K562 (cell line): Measurements from ENCODE around the gene RNF144A. TPM values are rescaled to one million over a fixed set of nuclear protein-coding genes. Genes with fewer than 3 reads are reported as not detected.
A peak's percentile ranks its signal among the peaks of the same experiment; 100 is the strongest.

ENCODE experiments used
- CBFA2T3 ChIP-seq: fragments of 450-650 bp; IDR thresholded peaks from 2 replicates; pipeline ENCODE4 v1.6.1; 2017
- CTBP1 ChIP-seq: fragments of 450-650 bp; IDR thresholded peaks from 2 replicates; pipeline ENCODE4 v1.6.1; 2016; ENCODE audit warnings: borderline replicate concordance
- E2F6 ChIP-seq, 2 experiments: IDR thresholded peaks; 2 replicates each; pipeline ENCODE4 v1.6.1; 2011; ENCODE audit warnings: borderline replicate concordance in 1 of 2, control low read depth in 1 of 2, low read depth in 1 of 2, low read length in 1 of 2, mild to moderate bottlenecking in 1 of 2, mixed read lengths in 1 of 2, moderate library complexity in 1 of 2; ENCODE audit not compliant: insufficient read depth in 1 of 2, insufficient read length in 1 of 2, poor library complexity in 1 of 2, severe bottlenecking in 1 of 2; ENCODE audit errors: extremely low read depth in 1 of 2
- FOXM1 ChIP-seq, 2 experiments: fragments of 450-650 bp in 1 of 2; sonication (generic) in 1 of 2; formaldehyde crosslinking in 1 of 2; IDR thresholded peaks; 2 replicates each; pipeline versions ENCODE4 v1.6.1 to v1.9.0; 2017 to 2022; ENCODE audit warnings: low read depth in 2 of 2, mild to moderate bottlenecking in 2 of 2, missing genetic modification reagents in 1 of 2, moderate library complexity in 1 of 2
- HMGXB4 ChIP-seq: sonication (generic); formaldehyde crosslinking; IDR thresholded peaks from 2 replicates; pipeline ENCODE4 v1.8.1; 2023; ENCODE audit warnings: mild to moderate bottlenecking, missing genetic modification reagents
- IRF9 ChIP-seq: fragments of 450-650 bp; IDR thresholded peaks from 2 replicates; pipeline ENCODE4 v1.6.1; 2016; ENCODE audit warnings: missing biosample characterization, missing genetic modification characterization
- KAT7 ChIP-seq: sonication (generic); formaldehyde crosslinking; IDR thresholded peaks from 2 replicates; pipeline ENCODE4 v1.8.0; 2022; ENCODE audit warnings: missing genetic modification reagents, mild to moderate bottlenecking, borderline replicate concordance
- KAT8 ChIP-seq: fragments of 450-650 bp; IDR thresholded peaks from 2 replicates; pipeline ENCODE4 v1.6.1; 2016; ENCODE audit warnings: low read depth, mild to moderate bottlenecking
- KLF13 ChIP-seq: fragments of 450-650 bp; IDR thresholded peaks from 2 replicates; pipeline ENCODE4 v1.6.1; 2016; ENCODE audit warnings: missing genetic modification characterization, low read depth, mild to moderate bottlenecking, missing compliant biosample characterization, moderate library complexity, borderline replicate concordance
- PTBP1 ChIP-seq: fragments of 200-400 bp; formaldehyde crosslinking; IDR thresholded peaks from 2 replicates; pipeline ENCODE4 v1.6.1; 2017; ENCODE audit warnings: low read depth, low read length
- RBM34 ChIP-seq: fragments of 200-400 bp; formaldehyde crosslinking; IDR thresholded peaks from 2 replicates; pipeline ENCODE4 v1.6.1; 2018; ENCODE audit warnings: low read length, borderline replicate concordance; ENCODE audit not compliant: insufficient read depth
- YBX1 ChIP-seq: fragments of 450-650 bp; IDR thresholded peaks from 2 replicates; pipeline ENCODE4 v1.7.1; 2016; ENCODE audit warnings: mild to moderate bottlenecking
- ZBTB12 ChIP-seq: fragments of 250-450 bp; sonication (Bioruptor Pico); IDR thresholded peaks from 2 replicates; pipeline ENCODE4 v1.4.0; 2020
- ZNF124 ChIP-seq: sonication (generic); formaldehyde crosslinking; IDR thresholded peaks from 2 replicates; pipeline ENCODE4 v1.8.1; 2022; ENCODE audit warnings: missing genetic modification reagents
- ZNF140 ChIP-seq: fragments of 250-450 bp; sonication (Bioruptor Pico); IDR thresholded peaks from 2 replicates; pipeline ENCODE4 v1.8.0; 2021; ENCODE audit warnings: moderate library complexity, mild to moderate bottlenecking, inconsistent platforms
- ZNF175 ChIP-seq: fragments of 200-800 bp; sonication (Bioruptor generic); IDR thresholded peaks from 2 replicates; pipeline ENCODE4 v1.6.1; 2016; ENCODE audit warnings: low read depth, mild to moderate bottlenecking, missing genetic modification characterization, missing compliant biosample characterization
- ZNF398 ChIP-seq: fragments of 250-450 bp; sonication (Bioruptor Pico); IDR thresholded peaks from 2 replicates; pipeline ENCODE4 v1.8.0; 2021; ENCODE audit warnings: moderate library complexity, mild to moderate bottlenecking, inconsistent platforms
- ZNF449 ChIP-seq: fragments of 250-450 bp; sonication (Bioruptor Pico); IDR thresholded peaks from 2 replicates; pipeline ENCODE4 v1.8.0; 2022; ENCODE audit warnings: moderate library complexity, mild to moderate bottlenecking, inconsistent platforms
- ZNF644 ChIP-seq: fragments of 200-800 bp; sonication (Bioruptor generic); IDR thresholded peaks from 2 replicates; pipeline ENCODE4 v1.6.1; 2016; ENCODE audit warnings: low read depth, missing genetic modification characterization, missing compliant biosample characterization
- polyA plus RNA-seq, 8 experiments: library from polyadenylated mRNA; depleted of rRNA in 4 of 8; stranded (reverse) in 5 of 8; unstranded in 3 of 8; fragments of >200 nt; fragmentation: Nextera tagmentation in 2 of 8; fragmentation: Illumina TruSeq in 1 of 8; extraction: Ambion mirVana in 2 of 8; extraction: Trizol in 1 of 8; gene quantifications; 2 replicates each; pipeline versions ENCODE4 v1.2.1 to v1.2.3, GENCODE V29; 2011 to 2014; ENCODE audit warnings: inconsistent platforms in 1 of 8, missing spikeins in 1 of 8
- total RNA-seq, 7 experiments: library from RNA; depleted of rRNA in 6 of 7; stranded (reverse); fragments of >200 nt in 6 of 7; fragmentation: Illumina TruSeq in 2 of 7; extraction: Trizol in 2 of 7; gene quantifications; 2 replicates each; pipeline versions ENCODE4 v1.2.1 to v1.2.3, GENCODE V29; 2011 to 2021; ENCODE audit warnings: low replicate concordance in 1 of 7

The RNF144A gene
- total and polyA plus RNA-seq, 9 of the 15 experiments (the other 6 are each of a cell fraction or from before 2014, with no cell fraction given) = 0.96 to 11.3 (median 6.2) TPM

- TF ChIP-seq ZNF398 (CRISPR knock-in tag) = no peak
- no peak for TF ChIP-seq KLF13 (tag)
- TF ChIP-seq HMGXB4 (CRISPR knock-in tag) = no peak
- TF ChIP-seq ZNF124 (CRISPR knock-in tag) = no peak
- peak; percentile 71; the same call in 1 of the 2 replicates for TF ChIP-seq ZNF449 (CRISPR knock-in tag)
- no peak for TF ChIP-seq PTBP1
- TF ChIP-seq CTBP1 = peak; percentile 95
- TF ChIP-seq CBFA2T3 = peak; percentile 96
- peak; percentile 83 for TF ChIP-seq FOXM1 (IDR thresholded peaks at IDR 0.05; ENCODE audit: low read depth)
- no peak for TF ChIP-seq FOXM1 (CRISPR knock-in tag; IDR thresholded peaks at IDR 0.05; ENCODE audit: low read depth)
- TF ChIP-seq KAT8 = no peak
- TF ChIP-seq RBM34 = no peak
- 0 out of 2 replicates have a peak, but pooled peaks have one; percentile 11 for TF ChIP-seq KAT7 (CRISPR knock-in tag)
- TF ChIP-seq ZNF644 (tag) = no peak
- TF ChIP-seq ZBTB12 = peak; percentile 39
- no peak for TF ChIP-seq E2F6 (IDR thresholded peaks at IDR 0.05; ENCODE audit: borderline replicate concordance in 1 of 2, extremely low read depth in 1 of 2, insufficient read depth in 1 of 2, insufficient read length in 1 of 2, low read depth in 1 of 2, low read length in 1 of 2, poor library complexity in 1 of 2, severe bottlenecking in 1 of 2)
- TF ChIP-seq IRF9 (tag) = no peak
- no peak for TF ChIP-seq YBX1
- TF ChIP-seq ZNF175 (CRISPR knock-in tag) = no peak
- peak; percentile 66; the same call in 1 of the 2 replicates for TF ChIP-seq ZNF140
Observed at GRCh38 chr2:6887751-6888192, 29.4 kb upstream of the RNF144A start (continued).
